ENCODE measurements around the gene TPRN. TPM values are rescaled to one million over a fixed set of nuclear protein-coding genes. Genes with fewer than 3 reads are reported as not detected.

The TPRN gene
- total and polyA plus RNA-seq, 2 donors (not counting 3 experiments of a cell fraction or from before 2014, with no cell fraction given): 4.3 to 12.4 TPM

DNA sequence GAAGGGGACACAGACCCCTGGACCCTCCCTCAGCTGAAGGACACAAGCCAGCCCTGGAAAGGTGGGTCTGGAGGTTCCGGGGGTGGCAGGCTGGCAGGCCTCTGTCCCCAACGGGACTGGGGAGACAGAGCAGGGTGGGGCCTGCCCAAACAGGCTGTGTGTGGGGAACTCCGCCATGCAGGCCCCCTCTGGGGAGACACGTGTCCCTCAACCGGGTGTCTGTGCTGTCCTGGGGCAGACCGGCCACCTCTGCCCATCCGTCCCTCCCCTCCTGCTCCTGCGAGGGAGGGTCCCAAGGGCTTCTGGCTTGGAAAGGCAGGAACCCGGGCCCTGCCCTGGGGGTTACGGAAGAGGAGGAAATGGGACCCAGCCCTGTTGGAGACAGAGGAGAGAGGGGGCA lies 31.6 kb upstream of the TPRN start:
- Histone ChIP-seq H3K27me3 (ENCODE audit: control insufficient read depth in 2 of 2, insufficient read depth in 2 of 2, low read length in 2 of 2) (no peaks in the 10 kb centered on the region), H3K79me2 (ENCODE audit: control insufficient read depth, insufficient read depth, low read length) (no peaks in the 10 kb centered on the region), H3K9me3 (replicated peaks; ENCODE audit: control insufficient read depth, insufficient read depth, low read length) (no peaks in the 10 kb centered on the region), H2AFZ (ENCODE audit: low read depth, low read length) (no peak overlapping the region), H3K4me2 (ENCODE audit: insufficient read depth, low read length) (no peak overlapping the region), H3K4me1 (ENCODE audit: control insufficient read depth, extremely low read depth, insufficient read depth, low read length) (no peaks in the 10 kb centered on the region), H3K4me3 (replicated peaks in 1 of 3; ENCODE audit: insufficient read depth in 1 of 3, low read depth in 1 of 3, low read length in 3 of 3) (no peak overlapping the region), H3K9ac (replicated peaks; ENCODE audit: extremely low read depth, insufficient read depth, low read length) (no peak overlapping the region), H3K27ac (ENCODE audit: insufficient read depth, low read depth, low read length) (no peak overlapping the region), H3K9me1 (replicated peaks; ENCODE audit: control insufficient read depth, extremely low read depth, insufficient read depth, low read length) (no peaks in the 10 kb centered on the region), H4K20me1 (replicated peaks; ENCODE audit: control insufficient read depth, extremely low read depth, insufficient read depth, low read length) (no peaks in the 10 kb centered on the region), H3K36me3 (ENCODE audit: control insufficient read depth in 2 of 2, extremely low read depth in 1 of 2, insufficient read depth in 2 of 2, low read length in 2 of 2) (no peaks in the 10 kb centered on the region)
- TF ChIP-seq JUN (IDR thresholded peaks at IDR 0.05; ENCODE audit: borderline replicate concordance, insufficient read depth, insufficient read length, low read depth) (no peak), GATA2 (IDR thresholded peaks at IDR 0.05; ENCODE audit: insufficient read depth, insufficient read length, low read depth, low read length) (no peak), FOS (IDR thresholded peaks at IDR 0.05; ENCODE audit: borderline replicate concordance, insufficient read depth, low read length) (no peak), EZH2 (IDR thresholded peaks at IDR 0.05; ENCODE audit: borderline replicate concordance, low read depth, low read length, severe bottlenecking) (no peak), POLR2A (IDR thresholded peaks at IDR 0.05; ENCODE audit: low read depth, low read length) (no peak), MYC (IDR thresholded peaks at IDR 0.05; ENCODE audit: low read depth, low read length) (no peak), POLR2AphosphoS5 (IDR thresholded peaks at IDR 0.05; ENCODE audit: insufficient read depth, low read depth, low read length) (no peak)
- TF ChIP-seq, protein P1, sequence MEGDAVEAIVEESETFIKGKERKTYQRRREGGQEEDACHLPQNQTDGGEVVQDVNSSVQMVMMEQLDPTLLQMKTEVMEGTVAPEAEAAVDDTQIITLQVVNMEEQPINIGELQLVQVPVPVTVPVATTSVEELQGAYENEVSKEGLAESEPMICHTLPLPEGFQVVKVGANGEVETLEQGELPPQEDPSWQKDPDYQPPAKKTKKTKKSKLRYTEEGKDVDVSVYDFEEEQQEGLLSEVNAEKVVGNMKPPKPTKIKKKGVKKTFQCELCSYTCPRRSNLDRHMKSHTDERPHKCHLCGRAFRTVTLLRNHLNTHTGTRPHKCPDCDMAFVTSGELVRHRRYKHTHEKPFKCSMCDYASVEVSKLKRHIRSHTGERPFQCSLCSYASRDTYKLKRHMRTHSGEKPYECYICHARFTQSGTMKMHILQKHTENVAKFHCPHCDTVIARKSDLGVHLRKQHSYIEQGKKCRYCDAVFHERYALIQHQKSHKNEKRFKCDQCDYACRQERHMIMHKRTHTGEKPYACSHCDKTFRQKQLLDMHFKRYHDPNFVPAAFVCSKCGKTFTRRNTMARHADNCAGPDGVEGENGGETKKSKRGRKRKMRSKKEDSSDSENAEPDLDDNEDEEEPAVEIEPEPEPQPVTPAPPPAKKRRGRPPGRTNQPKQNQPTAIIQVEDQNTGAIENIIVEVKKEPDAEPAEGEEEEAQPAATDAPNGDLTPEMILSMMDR (IDR thresholded peaks at IDR 0.05; ENCODE audit: extremely low read depth in 1 of 2, insufficient read depth in 1 of 2, low read depth in 1 of 2, low read length in 2 of 2): no peak
- TF ChIP-seq, protein P2, sequence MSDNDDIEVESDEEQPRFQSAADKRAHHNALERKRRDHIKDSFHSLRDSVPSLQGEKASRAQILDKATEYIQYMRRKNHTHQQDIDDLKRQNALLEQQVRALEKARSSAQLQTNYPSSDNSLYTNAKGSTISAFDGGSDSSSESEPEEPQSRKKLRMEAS (IDR thresholded peaks at IDR 0.05; ENCODE audit: insufficient read depth, insufficient read length): no peak
- no TSS peak for BruUV-seq (replicated peaks)
- dilution Hi-C loops (cut with MboI; ENCODE audit: extremely low pct_ligation_motif_present, low sequenced_read_pairs) (no loop called here), intact Hi-C loops (cut with micrococcal nuclease) (no loop called here)
- FAIRE-seq: no peak
- ChIA-PET POLR2A (no interaction called here), CTCF (no interaction called here)
- DNase-seq (ENCODE audit: low read depth, low spot score): no peak
